ENCODE data around the gene MBOAT1.
"Not testable (repeated sequence)": the region's sequence is repeated elsewhere in the genome, so short reads cannot be mapped to it uniquely, and the experiment has no call there.

Gene MBOAT1

DNA sequence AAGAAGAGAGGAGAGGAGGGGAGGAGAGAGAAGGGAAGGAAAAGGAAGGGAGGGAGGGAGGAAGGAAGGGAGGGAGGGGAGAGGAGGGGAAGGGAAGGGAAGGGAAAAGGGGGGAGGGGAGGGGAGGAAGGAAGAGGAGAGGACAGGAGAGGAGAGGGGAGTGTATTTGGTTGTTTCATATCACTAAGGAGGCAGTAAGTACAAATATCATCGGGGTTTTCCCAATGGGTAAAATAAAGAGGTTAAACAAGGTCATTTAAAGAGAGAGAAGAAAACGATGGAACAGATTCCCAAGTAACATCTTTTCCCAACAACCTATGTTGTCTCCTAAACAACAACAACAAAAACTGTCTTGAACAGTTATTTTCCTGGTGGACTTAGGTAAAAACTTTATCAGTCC, 43.6 kb downstream of the MBOAT1 start:
- no peak for DNase-seq

DNA sequence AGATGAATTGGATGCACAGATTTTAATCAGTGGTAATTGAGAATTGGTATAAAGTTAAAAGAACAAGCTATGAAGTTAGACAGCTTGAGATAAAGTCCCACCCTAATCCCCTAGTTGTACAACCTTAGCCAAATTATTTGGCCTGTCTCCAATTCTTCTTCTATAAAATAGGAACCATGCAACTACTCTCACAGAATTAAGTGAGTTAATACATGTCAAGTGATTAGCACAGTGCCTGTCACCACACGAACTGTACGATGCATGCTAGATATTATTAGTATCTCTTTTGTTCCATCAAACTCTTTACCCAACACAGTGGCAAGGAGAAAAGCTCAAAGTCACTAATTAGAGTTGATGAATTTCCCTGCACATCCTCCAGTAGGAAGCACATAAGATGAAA, 44.7 kb downstream of the MBOAT1 start:
- DNase-seq = no peak

DNA sequence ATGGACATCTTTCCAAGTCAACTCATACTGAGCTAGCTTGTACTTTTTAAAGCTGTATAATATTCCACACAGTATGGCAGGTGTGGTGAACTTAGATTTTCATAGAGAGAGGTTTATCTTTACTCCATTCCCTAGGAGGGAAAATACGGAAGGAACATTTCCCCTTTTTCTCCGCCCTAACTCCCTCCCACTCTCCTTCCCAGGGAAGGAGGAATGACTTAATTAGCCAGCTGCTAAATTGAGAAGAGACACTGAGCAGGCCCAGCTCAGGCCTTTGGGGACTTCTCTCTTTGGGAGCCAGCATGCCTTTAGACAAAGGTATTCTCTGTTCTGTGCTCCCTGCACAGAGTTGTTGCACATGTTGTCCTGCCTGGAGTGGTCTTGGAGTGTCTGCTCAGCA, 46.1 kb downstream of the MBOAT1 start:
- no peak for DNase-seq

DNA sequence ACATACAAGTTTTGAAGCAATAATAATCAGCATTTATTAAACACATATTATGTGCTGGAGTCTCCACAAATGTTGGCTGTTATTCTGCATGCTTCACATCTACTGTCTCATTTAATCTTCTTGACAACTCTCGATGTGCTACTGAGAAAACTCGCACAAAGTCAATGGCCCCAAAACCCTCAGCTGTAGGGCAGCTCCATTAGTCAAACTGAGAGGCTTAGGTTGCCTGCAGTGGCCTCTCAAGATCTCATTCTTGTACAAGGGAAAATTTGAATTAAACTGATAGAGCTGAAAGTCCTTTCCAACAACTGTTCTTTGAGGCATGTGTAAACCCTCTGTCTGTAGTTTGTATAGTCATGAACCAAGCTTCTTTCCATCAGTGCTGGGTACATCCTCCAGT, 49.8 kb downstream of the MBOAT1 start:
- DNase-seq = no peak

DNA sequence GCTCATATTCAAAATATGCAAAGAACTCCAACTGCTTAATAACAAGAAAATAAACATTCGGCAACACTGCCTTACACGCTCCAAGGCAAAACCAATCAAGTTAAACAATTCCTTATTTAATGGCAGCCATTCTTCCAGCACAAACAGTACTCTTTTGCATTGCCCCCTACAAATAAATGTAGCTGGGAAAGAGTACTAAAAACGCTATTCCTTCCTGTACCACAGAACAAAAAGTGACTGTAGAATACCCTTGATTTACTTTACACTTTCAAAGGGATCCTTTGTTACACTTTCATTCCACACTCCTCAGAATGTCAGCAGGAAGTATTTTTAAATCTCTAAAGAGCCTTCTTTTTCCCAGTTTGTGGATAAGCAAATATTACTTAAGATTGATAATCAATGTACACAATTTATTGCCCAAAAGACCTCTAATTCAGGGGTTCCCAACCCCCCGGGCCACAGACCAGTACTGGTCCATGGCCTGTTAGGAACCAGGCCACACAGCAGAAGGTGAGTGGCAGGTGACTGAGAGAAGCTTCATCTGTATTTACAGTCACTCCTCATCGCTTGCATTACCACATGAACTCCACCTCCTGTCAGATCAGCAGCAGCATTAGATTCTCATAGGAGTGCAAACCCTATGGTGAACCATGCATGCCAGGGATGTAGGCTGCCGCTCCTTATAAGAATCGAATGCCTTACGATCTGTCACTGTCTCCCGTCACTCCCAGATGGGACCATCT, 51.6 kb downstream of the MBOAT1 start:
- DNase-seq = peak; percentile 45 to 54

DNA sequence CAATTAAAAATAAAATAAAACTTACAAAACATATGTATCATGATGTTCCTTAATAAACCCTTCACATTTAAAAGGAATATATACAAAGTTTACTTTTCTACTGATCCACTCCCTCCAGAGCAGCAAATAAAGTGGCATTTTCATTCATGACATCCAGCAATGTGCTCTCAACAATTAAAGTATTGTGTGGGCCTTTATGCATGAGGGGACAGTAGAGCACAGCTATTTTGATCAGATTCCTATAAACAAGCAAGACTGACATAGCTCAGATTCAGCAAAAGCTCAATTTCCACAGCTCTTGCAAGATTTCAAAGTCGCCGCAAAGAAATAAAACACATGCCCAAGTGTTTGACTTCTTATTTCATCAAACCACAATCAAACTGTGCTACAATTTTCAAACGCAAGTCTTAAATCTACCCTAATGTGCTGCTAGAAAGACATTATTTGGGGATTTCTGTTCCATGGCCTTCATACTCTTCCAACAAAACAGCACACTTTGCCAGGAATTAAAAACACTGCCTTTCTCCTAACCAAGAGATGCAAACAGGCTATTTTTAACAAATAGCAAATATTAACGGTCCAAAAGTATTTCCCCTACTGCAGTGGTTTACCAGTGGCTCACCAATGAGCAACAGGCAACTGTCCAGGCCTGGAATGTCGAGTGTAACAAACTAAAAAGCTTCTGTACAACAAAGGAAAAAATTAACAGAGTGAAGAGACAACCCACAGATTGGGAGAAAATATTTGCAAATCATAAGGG, 52.3 kb downstream of the MBOAT1 start:
- DNase-seq = peak in 1 of 2 experiments; percentile 14

DNA sequence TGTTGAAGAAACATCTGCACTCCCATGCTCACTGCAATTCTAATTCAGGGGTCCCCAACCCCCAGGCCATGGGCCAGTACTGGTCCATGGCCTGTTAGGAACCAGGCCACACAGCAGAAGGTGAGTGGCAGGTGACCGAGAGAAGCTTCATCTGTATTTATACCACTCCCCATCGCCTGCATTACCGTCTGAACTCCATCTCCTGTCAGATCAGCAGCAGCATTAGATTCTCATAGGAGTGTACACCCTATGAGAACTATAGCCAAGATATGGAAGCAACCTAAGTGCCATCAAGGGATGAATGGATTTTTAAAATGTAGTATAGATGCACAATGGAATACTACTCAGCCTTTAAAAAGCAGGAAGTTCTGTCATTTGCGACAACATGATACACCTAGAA, 53.2 kb downstream of the MBOAT1 start:
- DNase-seq = no peak

DNA sequence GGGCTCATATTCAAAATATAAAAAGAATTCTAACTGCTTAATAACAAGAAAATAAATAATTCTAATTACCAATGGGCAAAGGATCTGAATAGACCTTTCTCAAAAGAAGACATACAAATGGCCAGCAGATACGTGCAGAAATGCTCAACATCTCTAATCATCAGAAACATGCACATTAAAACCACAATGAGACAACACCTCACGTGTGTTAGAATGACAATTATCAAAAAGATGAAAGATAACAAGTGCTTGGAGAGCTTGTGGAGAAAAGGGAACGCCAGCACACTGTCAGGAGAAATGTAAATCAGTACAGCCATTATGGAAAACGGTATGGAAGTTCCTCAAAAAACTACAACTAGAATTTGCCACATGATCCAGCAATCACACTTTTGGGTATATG, 53.6 kb downstream of the MBOAT1 start:
- DNase-seq = peak in 1 of 2 experiments; percentile 5

DNA sequence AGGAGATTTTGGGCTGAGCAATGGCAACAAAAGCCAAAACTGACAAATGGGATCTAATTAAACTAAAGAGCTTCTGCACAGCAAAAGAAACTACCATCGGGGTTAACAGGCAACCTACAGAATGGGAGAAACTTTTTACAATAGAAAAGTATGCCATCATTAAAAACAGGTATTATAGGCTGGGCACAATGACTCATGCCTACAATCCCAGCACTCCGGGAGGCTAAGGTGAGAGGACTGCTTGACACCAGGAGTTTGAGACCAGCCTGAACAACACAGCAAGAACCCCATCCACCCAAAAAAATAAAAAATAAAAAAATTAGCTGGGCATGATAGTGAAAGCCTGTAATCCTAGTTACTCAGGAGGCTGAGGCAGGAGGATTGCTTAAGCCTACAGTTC, 55.4 kb downstream of the MBOAT1 start:
- DNase-seq = no peak

DNA sequence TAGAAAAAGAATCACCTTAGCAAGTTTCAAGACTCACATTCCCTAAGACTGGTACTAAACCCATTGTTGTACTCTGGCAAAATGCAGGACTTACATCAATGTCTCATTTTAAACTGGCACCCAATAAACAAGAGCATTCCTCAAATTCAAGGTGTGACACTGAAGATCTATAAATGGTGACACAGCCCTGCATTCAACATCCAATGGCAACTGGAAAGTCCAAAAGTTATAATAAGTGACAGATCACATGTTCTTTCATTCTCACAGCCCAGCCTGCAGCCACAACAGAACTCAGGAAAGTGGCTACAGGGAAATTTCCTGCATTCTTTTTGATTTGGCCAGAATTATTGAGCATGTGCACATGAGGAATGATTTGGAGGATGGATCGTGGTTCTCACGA, 57.5 kb downstream of the MBOAT1 start:
- DNase-seq = no peak

DNA sequence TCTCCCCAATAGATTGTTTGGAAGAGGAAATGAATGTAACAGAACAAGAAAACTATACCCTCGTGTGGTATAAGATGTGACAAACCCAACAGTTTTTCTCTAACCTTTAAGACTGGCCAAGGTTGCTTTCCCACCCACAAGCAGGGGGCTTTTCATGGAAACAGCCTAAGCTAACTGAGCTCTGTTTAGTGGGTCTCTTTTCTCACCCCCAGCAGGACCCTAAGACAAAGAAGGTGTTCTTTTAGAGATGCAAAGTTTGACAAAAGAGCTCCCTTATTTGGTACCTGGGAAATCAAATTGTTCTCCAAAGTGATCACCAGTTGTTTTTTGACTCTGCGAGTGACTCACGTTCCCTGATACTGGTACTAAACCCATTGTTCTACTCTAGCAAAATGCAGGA, 59.1 kb downstream of the MBOAT1 start:
- DNase-seq = no peak

DNA sequence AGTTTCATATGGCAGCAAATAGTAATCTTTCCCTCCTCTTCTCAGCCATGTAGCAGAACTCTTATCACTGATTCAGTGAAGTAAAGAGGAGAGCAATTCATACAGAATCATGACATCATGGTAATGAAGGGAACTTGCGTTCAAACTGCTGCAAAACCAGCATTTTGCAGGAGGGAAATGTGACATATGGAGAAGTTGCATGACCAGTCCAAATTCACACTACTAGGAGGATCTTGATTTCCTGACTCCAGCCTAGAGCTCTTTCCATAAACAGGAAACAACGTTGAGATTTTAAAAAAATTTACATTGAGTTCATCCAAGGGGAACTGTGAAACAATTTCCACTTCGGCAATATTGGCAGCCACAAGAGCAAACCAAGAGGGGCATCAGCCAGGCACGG, 63.8 kb downstream of the MBOAT1 start:
- DNase-seq = no peak

DNA sequence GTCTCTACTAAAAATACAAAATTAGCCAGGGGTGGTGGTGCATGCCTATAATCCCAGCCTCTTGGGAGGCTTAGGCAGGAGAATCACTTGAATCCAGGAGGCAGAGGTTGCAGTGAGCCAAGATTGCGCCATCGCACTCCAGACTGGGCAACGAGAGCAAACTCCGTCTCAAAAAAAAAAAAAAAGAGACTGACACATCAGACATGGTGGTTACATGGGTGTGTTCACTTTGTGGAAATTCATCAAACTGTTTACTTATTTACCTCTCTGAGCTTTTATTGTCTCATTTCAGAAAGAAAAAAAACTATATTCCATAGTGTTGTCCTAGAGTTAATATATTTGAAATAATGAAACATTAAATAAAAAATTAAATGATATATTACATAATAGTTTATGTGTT, 64.8 kb downstream of the MBOAT1 start:
- DNase-seq = no peak

DNA sequence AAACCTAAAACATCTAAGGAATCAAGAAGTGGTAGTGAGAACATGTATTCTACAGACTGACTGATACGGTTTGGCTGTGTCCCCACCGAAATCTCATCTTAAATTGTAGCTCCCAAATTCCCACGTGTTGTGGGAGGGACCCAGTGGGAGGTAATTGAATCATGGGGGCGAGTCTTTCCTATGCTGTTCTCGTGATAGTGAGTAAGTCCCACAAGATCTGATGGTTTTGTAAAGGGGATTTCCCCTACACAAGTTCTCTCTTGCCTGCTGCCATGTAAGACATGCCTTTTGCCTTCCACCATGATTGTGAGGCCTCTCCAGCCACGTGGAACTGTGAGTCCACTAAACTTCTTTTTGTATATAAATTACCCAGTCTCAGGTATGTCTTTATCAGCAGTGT, 65.4 kb downstream of the MBOAT1 start:
- not testable (repeated sequence) for DNase-seq

DNA sequence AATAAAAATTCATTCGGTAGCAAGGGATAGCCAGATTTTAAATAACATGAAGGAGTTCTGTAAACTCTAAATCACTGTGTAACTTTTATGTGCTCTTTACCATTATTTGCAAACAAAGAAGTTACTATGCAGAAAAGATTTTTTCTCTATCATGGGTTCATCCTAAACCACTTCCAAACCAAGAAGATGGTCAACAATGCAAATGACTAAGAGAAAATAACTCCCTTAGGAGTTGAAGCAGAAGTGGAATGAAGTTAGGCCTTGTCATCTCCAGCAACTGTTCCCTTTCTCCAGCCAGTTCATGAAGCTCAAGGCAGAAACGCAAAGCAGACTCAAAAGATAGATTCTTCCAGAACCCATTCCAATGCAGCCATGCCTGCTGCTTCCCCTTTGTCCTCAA, 66.0 kb downstream of the MBOAT1 start:
- no peak for DNase-seq

DNA sequence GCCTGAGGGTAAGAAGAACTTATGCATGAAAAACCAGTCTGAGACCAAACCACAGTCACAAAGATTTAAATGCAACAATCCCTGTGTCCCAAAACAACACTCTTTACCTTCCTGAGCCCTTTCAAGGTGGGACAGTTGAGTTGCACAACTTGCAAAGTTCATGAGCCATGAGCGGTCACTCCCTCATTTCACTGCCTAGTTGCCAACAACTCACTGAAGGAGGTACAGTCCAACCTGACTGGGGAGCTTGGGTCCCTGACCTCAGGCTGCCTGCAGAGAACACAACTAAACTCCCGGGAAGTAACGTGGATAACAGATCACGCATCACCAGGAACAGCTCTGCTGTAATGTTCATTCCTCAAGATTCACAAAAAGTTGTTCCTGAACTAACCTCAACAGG, 69.4 kb downstream of the MBOAT1 start:
- no peak for DNase-seq

DNA sequence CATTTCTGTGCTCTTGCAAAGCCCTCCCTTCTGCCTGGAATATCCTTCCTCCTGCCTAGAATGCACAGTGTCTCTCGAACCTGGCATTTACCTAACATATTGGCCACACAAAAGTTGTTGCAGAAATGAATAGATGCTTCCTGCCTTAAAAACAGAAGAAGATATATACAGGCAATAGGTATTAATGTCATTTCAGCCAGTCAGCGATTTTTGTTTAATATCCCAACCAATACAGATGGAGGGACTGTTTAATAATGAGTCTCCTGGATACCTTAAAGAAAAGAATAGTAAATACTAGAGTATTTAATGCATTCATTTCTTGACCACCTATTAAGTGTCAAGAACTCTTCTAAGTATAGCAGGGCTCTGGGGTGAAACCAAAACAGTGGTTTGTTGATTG, 70.3 kb downstream of the MBOAT1 start:
- no peak for DNase-seq

DNA sequence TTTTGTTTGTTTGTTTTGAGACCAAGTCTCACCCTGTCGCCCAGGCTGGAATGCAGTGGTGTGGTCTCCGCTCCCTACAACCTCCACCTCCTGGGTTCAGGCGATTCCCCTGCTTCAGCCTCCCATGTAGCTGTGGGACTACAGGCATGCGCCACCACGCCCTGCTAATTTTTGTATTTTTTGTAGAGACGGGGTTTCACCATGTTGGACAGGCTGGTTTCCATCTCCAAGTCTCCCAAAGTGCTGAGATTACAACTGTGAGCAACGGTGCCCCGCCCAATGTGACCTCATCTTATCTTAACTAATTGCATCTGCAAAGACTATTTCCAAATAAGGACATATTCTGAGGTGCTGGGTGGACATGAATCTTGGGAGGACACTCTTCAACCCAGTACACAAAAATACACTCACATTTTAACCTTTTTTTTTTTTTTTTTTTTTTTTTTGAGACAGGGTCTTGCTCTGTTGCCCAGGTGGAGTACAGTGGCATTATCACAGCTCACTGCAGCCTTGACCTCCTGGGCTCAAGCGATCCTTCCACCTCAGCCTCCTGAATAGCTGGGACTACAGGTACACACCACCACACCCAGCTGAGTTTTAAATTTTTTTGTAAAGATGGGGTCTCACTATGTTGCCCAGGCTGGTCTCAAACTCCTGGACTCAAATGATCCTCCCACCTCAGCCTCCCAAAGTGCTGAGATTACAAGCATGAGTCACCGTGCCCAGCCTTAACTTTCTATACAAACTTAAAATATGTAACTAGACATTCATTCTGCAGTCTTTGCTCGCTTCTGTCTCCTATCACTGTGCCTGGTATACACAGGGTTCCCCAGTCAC, 72.9 kb downstream of the MBOAT1 start:
- DNase-seq = not testable (repeated sequence)

DNA sequence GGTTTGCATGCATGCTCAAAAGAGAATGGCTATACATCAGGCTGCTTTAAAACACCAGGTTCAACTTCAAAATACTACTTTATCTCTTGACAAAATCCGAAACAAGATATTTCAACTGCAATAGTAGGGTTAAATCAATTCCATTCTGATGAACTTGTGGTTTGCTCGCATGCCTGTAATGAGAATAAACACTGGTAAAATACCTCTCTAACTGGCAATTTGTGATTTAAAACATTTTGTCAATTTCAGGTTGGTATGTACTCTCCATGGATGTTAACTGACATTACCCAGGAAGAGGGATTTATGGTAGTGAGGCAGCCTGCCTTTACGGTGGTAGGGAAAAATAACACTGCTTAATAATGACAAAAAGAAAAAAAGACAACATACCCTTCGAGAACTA, 74.4 kb downstream of the MBOAT1 start:
- DNase-seq = no peak

DNA sequence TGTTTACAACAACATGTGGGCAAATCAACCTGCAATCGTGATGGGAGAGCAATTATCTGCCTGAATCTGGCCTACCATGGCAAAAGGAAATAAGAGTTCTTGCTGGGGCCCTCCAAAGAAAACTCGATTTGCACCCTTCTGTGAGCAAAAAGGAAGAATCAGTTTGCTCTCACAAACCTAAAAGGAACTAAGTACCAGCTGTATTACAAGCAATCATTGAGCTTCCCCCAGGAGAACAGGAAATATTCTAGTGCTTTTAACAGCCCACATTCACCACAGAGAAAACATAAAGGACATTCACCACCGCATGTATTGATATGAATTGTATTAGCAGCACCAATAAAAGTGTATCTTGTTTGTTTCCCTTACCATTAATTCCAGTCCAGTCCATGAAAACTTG, 75.0 kb downstream of the MBOAT1 start:
- peak; percentile 6 to 20 for DNase-seq

DNA sequence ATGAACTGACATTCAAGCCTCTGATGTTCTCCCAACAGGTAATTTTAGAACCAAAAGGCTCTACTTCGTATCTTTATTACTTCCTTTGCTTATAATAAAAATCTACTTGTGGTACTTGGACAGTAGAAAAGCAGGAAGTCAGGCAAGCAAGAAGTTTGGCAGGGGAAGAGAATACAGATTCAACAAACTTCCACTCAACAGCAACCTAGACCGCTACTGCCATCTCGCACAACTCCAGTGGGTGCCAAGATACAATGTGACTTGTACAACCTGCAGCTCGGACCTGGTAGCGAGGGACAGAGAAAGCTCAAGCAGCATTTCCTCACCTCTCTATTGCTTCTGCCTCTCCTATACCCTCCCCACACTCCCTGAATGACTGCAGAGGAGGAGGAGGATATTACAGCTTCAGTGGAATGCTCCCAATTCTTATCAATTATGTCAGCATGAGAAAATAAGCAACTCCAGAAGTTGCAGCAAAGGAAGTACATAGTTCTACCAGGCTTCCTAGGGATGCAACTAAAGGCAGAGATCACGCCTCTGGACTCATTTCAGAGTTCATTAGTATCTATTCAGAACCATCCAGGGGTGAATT, 76.5 kb downstream of the MBOAT1 start:
- no peak for DNase-seq

DNA sequence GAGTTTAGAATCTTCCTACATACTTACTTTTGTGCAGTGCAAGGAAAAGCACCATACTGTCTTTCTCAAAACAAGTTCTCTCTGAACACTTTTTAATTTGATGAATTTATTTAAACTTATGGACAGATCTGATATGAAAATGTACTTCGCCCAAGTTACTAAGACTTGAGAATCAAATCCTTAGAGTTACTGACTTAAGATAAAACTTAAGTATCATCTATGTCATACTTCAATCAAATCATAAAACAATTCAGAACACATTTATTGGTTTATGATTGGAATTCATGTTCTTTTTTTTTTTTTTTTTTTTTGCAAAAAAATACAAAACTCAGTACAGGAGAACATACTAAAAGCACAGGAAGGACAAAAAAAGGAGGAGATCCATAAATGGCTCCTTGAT, 77.7 kb downstream of the MBOAT1 start:
- DNase-seq = no peak

All from NCI-H526 (cell line).